AG20443 (cell line): ENCODE measurements around the gene ACTG1.
"Not testable (repeated sequence)": the region's sequence is repeated elsewhere in the genome, so short reads cannot be mapped to it uniquely, and the experiment has no call there.

Source experiments
- DNase-seq: peaks from one replicate; pipeline ENCODE4 v3.0.0; 2012; ENCODE audit warnings: low spot score, mixed read lengths

The ACTG1 gene

DNA sequence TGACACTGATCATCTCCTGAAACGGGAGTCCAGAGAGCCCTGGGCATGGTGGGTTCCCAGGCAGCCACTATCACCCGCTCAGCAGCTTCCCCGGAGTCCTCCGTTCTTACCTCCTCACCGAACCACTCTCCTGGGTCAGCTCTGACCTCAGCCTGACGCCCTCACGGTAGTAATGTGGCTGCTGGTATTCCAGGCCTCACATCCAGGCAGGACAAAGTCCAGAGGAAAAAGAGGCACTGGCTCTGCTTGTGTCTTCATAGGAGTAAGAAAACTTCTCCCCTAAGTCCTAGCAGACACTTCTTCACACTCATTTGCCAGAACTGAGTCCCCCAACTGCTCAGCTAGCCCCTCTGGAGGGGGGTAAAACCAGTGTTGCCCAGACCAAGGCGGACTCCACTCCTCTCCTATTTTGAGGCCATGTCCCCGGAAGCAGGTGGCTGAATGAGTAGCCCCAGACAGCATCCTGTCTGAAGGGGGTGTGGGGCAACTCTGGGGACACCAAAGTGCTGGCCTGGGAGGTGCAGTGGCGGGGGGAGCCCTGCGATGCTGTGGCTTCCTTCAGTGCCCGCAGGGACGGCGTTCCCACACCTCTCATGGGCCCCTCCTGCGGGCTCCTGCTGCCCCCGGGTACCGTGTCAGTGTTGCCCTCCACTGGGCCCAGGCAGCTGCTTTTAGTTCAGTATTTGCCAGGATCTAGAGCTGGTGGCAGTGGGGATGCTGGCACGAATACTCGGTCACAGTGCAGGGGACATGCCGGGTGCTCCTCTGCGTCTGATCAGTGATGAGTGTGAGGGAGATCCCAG, 20.9 kb upstream of the ACTG1 start:
- DNase-seq = no peak

DNA sequence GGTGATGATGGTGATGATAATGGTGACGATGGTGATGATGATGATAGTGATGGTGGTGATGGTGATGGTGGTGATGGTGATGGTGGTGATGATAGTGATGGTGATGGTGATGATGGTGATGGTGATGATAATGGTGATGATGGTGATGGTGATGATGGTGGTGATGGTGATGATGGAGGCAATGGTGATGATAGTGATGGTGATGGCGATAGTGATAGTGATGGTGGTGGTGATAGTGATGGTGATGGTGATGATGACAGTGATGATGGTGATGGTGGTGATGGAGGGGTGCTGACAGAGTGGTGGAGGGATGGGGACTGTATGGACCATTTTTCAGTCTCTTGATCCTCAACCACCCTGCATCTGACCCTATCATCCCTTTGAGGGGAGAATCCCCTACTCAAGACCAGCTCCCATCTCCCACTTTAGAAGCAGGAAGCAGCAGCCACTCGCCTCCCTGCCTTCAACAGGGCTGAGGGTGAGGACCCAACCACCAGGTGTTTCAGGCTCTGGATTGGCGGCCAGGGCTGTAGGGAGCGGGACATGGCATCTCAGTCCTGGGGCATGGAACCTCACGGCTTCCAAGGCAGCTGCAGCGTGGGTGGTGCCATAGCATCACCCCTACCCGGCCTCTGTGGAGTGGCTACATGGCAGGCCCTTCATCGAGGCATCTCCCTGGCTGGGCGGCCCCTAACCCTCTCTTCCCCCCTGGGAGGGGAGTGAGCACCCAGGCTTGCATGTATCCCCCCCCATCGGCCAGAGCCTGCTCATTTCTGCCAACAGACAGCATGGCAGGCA, 20.1 kb upstream of the ACTG1 start:
- no peak for DNase-seq

DNA sequence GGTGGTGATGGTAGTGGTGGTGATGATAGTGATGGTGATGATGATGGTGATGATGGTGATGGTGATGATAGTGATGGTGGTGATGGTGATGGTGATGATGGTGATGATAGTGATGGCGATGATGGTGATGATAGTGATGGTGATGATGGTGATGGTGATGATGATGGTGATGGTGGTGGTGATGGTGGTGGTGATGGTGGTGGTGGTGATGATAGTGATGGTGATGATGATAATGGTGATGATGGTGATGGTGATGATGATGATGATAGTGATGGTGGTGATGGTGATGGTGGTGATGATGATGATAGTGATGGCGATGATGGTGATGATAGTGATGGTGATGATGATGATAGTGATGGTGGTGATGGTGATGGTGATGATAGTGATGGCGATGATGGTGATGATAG, 19.4 kb upstream of the ACTG1 start:
- DNase-seq = not testable (repeated sequence)

DNA sequence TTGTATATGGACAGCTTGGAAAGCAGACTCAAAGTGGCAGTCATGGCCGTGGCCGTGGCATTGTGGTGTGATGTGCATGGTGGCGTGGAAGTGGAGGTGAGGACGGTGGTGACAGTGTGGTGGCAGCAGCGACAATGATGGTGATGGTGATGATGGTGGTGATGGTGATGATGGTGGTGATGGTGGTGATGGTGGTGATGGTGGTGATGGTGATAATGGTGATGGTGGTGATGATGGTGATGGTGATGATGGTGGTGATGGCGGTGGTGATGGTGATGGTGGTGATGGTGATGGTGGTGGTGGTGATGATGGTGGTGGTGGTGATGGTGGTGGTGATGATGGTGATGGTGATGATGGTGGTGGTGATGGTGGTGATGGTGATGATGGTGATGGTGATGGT, 18.4 kb upstream of the ACTG1 start:
- DNase-seq = not testable (repeated sequence)

DNA sequence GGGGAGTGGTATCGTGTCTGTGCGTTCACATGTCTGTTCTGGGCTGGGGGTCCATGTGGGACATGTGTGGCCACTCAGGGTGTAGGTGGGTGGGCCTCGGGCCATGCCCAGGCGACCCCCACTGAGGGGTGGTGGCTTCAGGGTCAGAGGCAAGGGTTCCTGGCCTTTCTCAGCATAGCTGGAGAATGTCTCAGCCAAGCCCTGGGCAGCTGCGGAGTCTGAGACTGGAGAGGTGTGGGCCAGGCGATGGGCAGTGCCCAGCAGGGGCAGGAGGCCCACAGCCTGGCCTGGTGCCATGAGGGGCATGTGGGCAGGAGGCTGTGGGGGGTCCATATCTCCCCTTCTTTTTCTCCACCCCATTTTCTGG, 16.8 kb upstream of the ACTG1 start:
- DNase-seq = no peak

DNA sequence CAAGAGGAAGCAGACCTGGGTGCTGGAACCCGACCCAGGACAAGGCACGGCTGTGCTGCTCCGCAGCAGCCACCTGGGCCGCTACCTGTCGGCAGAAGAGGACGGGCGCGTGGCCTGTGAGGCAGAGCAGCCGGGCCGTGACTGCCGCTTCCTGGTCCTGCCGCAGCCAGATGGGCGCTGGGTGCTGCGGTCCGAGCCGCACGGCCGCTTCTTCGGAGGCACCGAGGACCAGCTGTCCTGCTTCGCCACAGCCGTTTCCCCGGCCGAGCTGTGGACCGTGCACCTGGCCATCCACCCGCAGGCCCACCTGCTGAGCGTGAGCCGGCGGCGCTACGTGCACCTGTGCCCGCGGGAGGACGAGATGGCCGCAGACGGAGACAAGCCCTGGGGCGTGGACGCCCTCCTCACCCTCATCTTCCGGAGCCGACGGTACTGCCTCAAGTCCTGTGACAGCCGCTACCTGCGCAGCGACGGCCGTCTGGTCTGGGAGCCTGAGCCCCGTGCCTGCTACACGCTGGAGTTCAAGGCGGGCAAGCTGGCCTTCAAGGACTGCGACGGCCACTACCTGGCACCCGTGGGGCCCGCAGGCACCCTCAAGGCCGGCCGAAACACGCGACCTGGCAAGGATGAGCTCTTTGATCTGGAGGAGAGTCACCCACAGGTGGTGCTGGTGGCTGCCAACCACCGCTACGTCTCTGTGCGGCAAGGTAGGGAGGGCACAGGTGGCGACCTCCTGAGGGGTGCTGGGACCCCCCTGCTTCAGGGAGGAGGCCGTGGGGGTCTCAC, 16.2 kb upstream of the ACTG1 start:
- DNase-seq = no peak

DNA sequence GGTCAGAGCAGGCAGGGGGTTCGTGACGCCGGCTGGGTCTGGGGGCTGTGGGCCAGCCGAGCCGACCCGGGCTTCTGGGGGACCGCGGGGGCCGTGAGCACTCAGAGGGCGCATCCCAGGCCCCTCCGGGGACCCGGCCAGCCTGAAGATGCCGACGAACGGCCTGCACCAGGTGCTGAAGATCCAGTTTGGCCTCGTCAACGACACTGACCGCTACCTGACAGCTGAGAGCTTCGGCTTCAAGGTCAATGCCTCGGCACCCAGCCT, 15.7 kb upstream of the ACTG1 start:
- DNase-seq = no peak

DNA sequence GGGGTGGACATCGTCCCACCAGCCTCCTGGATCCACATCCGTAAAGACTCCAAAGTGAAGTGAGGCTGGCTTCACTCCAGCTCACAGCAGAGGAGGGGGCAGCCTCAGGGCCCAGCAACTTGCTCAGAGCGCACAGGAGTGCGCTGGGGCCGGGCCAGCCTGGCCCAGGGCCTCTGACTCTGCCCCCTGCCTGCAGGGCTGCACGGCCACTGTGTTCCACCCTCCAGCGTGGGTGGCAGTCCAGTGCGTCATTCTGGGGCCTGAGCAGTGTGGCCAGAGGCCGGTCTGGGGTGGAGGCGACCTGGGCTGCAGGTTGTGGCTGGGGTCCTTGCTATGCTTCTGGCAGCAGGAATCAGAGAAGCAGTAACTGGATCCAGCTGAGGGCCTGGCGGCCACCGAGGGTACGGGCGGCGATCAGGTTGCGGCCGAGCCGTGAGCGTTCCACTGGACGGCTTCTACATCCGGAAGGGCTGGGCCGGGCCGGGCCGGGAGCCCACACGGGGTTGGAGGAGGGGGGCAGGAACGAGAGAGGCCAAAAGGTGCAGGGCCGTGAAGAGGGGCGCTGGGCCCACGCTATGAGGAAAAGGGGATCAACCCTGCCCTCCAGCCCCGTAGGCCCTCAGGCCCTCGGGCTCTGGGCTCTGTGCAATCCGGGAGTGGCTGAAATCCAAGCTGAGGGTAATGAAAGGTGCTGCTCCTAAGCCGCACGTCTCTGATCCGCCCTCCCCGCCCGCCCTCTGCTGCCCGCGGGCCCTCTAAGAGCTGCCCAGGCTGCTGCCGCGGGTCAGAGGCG, 15.2 kb upstream of the ACTG1 start, which contains the start of gene FSCN2:
FSCN2 (plus strand) TSS at position 787 of the 793 bp plus-strand sequence. CDS start 155 bp downstream, outside the sequence.
- DNase-seq = peak; percentile 65

DNA sequence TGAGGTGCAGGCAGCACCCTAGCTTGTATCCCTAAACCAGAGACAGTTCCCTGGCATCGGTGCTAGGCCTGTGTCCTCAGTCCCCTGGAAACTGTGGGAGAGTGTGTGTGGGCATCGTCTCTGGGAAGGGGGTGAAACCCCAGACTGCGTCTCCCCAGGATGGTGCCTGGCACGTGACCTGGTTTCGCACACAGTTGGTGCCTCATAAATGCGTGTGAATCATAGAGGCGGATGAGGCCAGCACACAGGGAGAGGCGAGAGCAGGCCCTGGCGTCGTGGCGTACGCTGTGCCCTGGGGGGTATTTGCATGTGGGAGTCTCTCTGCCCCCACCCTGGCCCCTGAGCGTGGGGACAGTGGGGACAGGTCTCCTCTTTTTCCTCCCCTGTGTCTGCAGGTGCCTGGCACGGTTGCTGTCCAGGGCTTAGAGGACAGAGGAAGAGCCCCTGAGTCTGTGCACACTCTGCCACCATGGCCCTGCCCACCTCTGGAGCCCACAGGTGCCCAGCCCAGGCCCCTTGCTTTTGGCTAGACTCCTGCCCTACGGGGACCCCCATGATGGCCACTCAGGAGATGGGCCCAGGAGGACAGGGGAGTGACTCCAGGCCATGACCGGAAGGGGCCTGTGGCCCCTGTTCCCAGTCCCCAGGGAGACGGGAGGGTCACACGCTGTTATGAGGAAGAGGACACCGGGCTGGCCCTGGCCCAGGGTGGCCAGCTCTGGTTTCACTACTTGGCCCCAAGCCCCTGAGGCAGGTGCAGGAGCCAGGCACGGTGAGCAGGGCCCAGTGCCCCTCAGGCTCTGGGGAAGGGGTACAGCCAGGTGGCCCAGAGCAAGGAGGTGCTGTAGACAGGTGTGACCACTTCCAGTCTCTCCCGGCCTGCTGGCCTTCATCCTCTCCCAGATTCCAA, 14.3 kb upstream of the ACTG1 start:
- no peak for DNase-seq

DNA sequence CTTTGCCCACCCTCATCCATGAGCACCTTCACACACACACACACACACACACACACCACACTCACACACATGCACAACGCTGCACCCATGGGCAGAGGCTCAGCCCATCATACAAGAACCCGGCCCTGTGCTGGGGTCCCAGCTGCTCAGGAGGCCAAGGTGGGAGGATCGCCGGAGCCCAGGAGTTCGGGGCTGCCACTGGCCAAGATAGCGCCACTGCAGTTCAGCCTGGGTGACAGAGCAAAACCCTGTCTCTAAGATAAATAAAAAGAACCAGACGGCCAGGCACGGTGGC, 12.2 kb upstream of the ACTG1 start:
- no peak for DNase-seq

DNA sequence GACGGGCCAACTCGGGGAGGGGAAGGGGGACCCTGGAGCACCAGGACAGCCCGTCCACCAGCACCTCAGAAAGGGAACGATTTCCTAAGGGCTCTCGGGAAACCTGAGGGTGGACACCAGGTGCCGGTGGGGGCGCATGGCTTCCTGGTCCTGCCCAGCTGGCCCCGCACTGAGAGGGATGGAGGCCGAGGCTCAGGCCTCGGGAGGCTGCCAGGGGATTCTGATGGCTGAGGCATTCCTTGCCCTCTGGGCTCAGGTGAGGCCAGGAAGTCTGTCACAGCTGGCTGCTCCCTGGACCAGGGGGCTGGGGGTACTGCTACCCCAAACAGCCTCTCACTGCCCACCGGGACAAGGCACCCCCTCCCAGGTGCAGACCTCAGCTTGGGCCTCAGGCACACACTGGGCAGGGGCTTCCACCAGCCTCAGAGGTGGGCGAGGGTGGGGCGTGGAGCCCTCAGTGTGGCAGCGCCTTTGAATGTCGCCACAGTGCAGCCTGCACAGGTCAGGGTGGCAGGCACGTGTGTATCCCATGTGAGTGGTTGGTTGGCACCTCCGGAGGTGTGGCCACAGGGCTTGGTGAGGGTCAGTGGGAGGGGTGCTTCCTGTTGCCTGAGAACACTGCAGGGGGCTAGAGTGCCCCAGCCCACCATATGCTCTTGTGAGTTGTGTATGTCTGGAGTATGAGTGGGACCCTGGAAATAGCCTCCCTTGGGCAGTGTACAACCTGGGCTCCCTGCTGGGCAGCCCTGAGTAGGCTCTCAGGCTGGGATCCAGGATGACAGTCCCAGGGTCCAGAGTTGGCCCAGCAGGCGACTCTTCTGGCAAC, 11.7 kb upstream of the ACTG1 start:
- DNase-seq = no peak

DNA sequence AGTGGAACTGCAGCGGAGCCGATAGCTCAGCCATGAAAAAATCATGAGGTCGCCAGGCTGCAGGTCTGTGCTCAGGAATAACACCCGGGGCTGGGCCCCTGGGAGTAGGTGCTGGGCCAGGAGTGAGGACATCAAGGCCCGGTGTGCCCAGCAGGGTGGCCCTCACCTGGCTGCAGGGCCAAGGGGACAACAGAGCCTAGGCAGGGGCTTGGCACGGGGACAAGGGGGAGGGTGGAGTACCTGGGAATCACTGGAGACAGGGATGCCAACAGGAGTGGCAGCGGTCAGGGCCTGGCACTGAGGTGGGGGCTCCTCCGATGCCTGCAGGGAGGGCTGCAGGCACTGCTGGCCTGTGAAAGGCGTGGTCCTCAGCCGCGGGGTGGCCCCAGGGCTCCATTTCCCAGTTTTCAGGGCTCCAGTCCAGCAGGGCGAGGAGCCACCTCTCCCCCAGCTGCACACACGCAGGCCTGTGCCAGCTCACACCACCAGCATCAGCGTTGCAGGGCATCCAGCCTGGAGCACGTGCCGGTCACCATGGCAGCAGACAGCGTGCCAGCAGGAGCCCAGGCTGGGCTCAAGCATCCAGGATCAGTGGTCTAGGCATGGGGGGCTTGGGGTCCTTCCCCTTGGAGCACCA, 10.9 kb upstream of the ACTG1 start:
- peak; percentile 85 for DNase-seq

DNA sequence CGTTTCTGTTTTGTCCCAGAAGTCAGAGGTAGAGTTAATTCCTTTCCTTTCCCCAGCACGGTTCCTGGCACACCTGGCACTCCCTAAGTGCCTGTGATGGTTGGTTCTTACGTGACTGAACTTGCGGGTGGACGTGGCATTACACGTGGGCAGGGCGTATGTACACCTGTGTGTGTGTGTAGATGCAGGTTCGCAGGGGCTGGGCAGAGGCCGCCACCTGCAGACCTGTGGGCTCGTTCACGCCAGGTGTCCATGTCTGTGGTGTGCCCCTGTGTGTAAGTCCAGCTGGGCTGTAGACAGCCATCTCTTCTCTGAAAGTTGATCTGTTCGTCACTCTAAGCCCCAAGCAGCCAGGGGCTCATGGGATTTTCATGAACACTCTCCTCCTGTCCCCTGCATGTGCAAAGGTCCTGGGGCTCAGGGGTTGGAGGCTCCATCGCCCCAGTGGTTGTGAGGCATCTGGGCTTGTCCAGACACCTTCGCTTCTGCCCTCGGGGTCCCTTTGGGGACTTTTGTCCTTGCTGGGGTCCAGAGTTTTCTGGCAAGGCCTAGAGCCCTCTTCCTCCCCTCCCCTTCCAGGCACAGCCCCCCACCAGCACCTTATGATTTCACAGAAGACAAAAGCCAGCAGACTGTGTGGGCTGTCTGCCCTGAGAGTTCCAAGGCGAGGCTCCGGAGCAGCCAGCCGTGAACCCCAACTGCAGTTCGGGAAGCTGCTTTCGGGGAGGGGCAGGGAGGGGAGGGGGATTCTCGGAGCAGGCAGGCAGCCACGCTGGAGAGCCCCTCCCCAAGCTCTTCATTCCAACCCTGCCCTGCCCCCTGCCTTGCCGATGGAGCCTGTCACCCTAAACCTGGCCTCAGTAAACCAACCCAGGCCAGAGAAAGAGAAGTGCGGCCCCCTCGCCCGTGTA, 10.1 kb upstream of the ACTG1 start:
- DNase-seq = no peak

DNA sequence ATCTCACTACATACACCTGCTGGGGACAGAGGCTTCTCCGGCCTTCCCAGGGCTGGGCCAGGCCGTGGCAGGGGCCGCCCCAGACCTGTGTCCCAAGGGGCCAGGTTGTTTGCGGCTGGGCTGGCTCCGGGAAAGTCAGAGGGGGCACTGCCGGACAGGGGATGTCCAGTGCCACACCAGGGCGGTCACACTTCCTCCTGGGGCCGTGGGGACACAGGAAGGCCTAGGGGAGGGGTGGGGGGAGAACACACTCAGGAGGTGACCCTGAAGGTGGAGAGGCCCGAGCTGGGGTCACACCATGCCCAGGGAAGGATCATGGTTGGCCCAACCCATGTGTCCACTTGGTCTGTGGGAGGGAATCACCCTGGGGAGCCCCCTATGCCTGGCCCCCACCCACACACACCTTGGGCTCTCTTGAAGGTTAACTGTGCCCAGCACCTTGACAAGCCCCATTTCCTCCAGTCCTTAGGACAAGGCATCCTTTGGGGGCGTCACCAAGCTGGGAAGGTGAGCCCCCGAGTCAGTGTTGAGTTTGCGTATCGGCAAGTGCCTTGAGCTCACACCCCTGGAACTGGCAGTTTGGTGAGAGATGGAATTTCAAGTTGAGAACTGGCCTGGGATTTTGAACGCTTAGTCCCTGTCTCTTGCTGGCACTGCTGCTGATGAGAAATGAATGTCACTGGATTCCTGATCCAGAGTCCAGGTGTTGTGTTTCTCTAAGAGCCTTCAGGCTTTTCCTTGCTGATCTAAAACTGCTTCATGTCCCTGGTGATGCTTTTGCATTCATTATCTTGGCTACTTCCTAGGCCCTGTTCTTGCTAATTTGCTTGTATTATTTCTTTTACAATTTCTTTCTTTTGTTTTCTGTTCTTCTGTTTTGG, 7.7 kb upstream of the ACTG1 start:
- DNase-seq = no peak

DNA sequence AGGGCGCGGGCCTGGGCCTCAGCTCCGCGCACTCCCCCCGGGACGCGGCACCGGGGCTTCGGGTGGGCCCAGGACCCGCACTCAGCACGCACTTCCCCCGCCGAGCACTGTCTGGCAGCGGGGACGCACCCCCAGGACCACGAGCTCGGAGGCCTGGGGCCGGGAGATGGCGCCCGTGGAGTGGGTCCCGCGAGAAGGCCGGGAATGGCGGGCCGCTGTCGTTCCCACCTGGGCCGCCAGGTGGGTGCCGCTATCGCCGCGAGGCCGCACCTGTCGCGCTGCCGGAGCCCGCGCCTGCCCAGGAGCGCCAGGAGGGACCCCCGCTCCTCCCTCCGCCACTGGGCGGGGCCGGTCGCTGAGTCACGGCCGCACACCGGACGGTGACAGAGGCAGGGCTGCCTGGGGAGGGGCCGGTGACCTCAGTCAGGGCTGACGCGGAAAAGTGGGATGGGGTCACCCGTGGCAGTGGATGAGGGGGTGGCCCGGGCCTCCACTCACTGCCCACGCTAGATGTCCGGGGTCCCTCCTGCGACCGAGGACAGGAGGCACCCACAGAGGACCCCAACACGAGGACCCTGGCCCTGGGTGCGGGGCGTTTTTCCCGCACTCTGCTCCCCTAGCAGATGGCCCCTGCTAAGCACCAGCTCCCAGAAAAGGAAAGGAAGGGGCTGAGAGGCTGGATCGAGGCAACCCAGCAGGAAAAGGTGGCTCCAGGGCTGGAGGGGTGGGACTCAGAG, 6.9 kb upstream of the ACTG1 start:
- no peak for DNase-seq

DNA sequence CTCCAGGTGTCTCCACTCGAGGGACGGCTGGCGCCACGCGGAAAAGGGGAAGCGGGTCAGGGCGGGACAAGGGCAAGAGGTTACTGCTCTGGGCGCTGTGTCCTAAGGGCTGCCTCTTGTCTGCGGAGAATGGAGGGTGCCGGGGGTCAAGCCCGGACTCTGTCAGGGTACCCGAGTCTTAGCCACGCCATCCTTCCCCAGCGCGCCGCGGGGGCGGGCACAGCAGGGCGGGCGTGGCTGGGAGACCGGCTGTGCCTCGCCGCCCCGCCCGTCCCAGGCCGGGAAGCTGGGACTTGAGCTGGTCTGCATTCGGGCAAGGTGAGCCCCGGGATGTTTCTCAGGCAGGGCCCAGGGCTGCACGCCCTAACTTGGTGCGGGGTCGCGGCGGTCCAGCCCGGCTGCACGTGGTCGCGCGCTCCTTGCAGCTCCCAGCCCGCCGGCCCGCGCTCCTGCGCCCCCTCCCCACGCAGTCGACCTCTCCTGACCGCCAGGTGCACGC, 6.2 kb upstream of the ACTG1 start:
- DNase-seq = peak; percentile 73
